Colonic mucosa (tissue), 4 donors: ENCODE results near the gene KRT1. TPM values are rescaled to one million over a fixed set of nuclear protein-coding genes. Genes with fewer than 3 reads are reported as not detected.

Experiments used
- DNase-seq: peaks from one replicate; pipeline ENCODE4 v3.0.0-alpha.2; 2020
- H3K27ac ChIP-seq: fragments of 200-600 bp; one replicate; pipeline ENCODE4 v1.8.0; 2021
- H3K27me3 ChIP-seq: fragments of 200-600 bp; one replicate; pipeline ENCODE4 v1.8.0; 2021
- H3K36me3 ChIP-seq: fragments of 200-600 bp; one replicate; pipeline ENCODE4 v1.8.0; 2021
- H3K4me1 ChIP-seq: fragments of 200-600 bp; one replicate; pipeline ENCODE4 v1.8.0; 2021; ENCODE audit warnings: mild to moderate bottlenecking
- H3K4me3 ChIP-seq: fragments of 200-600 bp; one replicate; pipeline ENCODE4 v1.8.0; 2021
- H3K9ac ChIP-seq, 2 donors: one replicate each; pipeline ENCODE4 v1.7.0; 2013; ENCODE audit warnings: control low read depth in 2 of 2, low read depth in 2 of 2, low read length in 2 of 2
- H3K9me3 ChIP-seq: fragments of 200-600 bp; one replicate; pipeline ENCODE4 v1.8.0; 2021
- CTCF ChIP-seq: fragments of 200-600 bp; IDR thresholded peaks from one replicate; pipeline ENCODE4 v1.8.0; 2022; ENCODE audit warnings: antibody characterized with exemption, mild to moderate bottlenecking
- intact Hi-C: fragments of 100-400 bp; cut with DNase I; formaldehyde crosslinking; loops from one replicate; pipeline ENCODE4 v1.14.1; 2022
- total RNA-seq, 2 donors: library from RNA; stranded (reverse); fragmentation: NEBNext Ultra II Directional in 1 of 2; extraction: Animal tissue kit (Norgen Biotek cat#: 25700) in 1 of 2; gene quantifications; one replicate each; pipeline ENCODE4 v1.2.1, GENCODE V29; 2021
- donor health status: healthy.
- donor health status: DM: no; HTN: no; CAD: no.
- donor health status: DM: no; HTN: no; CAD: no.

The KRT1 gene
- total RNA-seq, 2 donors from 2014 or later, result 1.2 TPM; not detected in 1

- H3K4me3 ChIP-seq, result no peak overlapping the region
- H3K4me1 ChIP-seq, result no peaks in the 10 kb centered on the region
- TF ChIP-seq CTCF, result no peak
- no peak overlapping the region for H3K27ac ChIP-seq
- no peaks in the 10 kb centered on the region for H3K9me3 ChIP-seq
- DNase-seq, result no peak
- H3K27me3 ChIP-seq, result no peaks in the 10 kb centered on the region
- H3K9ac ChIP-seq, result no peak overlapping the region
- intact Hi-C loops, result loop anchor here (10.0 kb wide), 1 partner anchor 189 kb away; no protein-coding TSS in a partner anchor
- H3K36me3 ChIP-seq, result no peaks in the 10 kb centered on the region
These were observed 4.0 kb downstream of the KRT1 start for GRCh38 chr12:52676163-52676562.

- TF ChIP-seq CTCF, result no peak
- no peak for DNase-seq
These were observed 4.9 kb downstream of the KRT1 start for GRCh38 chr12:52675301-52675701.

GRCh38 chr12:52674433-52674775 lies 5.8 kb downstream of the KRT1 start:
- no peak overlapping the region for H3K27ac ChIP-seq
- intact Hi-C loops, result loop anchor here (10.0 kb wide), 1 partner anchor 190 kb away; no protein-coding TSS in a partner anchor

More at GRCh38 chr12:52675301-52675701, 4.9 kb downstream of the KRT1 start:
- H3K9me3 ChIP-seq, result no peaks in the 10 kb centered on the region
- H3K4me3 ChIP-seq, result no peak overlapping the region
- no peak overlapping the region for H3K27ac ChIP-seq
- intact Hi-C loops, result loop anchor here (10.0 kb wide), 1 partner anchor 190 kb away; no protein-coding TSS in a partner anchor
- no peaks in the 10 kb centered on the region for H3K27me3 ChIP-seq
- H3K9ac ChIP-seq, result no peak overlapping the region
- H3K4me1 ChIP-seq, result no peaks in the 10 kb centered on the region
- H3K36me3 ChIP-seq, result no peaks in the 10 kb centered on the region

GRCh38 chr12:52673713-52674432 lies 6.3 kb downstream of the KRT1 start:
- Histone ChIP-seq H3K9ac (no peak overlapping the region), H3K4me3 (no peak overlapping the region), H3K27ac (no peak overlapping the region), H3K4me1 (no peaks in the 10 kb centered on the region), H3K27me3 (no peaks in the 10 kb centered on the region), H3K36me3 (no peaks in the 10 kb centered on the region), H3K9me3 (no peaks in the 10 kb centered on the region)
- no peak for DNase-seq
- intact Hi-C loops, result loop anchor here (10.0 kb wide), 1 partner anchor 191 kb away; no protein-coding TSS in a partner anchor
- TF ChIP-seq CTCF, result no peak

More at GRCh38 chr12:52674433-52674775, 5.8 kb downstream of the KRT1 start:
- no peak for DNase-seq
- Histone ChIP-seq H3K4me3 (no peak overlapping the region), H3K9ac (no peak overlapping the region), H3K4me1 (no peaks in the 10 kb centered on the region), H3K9me3 (no peaks in the 10 kb centered on the region), H3K36me3 (no peaks in the 10 kb centered on the region), H3K27me3 (no peaks in the 10 kb centered on the region)
- TF ChIP-seq CTCF, result no peak

GRCh38 chr12:52673217-52673616 lies 7.0 kb downstream of the KRT1 start:
- H3K4me3 ChIP-seq, result no peak overlapping the region
- H3K27ac ChIP-seq, result no peak overlapping the region
- no peak for DNase-seq
- no peak overlapping the region for H3K9ac ChIP-seq
- H3K4me1 ChIP-seq, result no peaks in the 10 kb centered on the region
- no peaks in the 10 kb centered on the region for H3K27me3 ChIP-seq
- H3K9me3 ChIP-seq, result no peaks in the 10 kb centered on the region
- no peak for TF ChIP-seq CTCF
- intact Hi-C loops, result loop anchor here (10.0 kb wide), 1 partner anchor 192 kb away; no protein-coding TSS in a partner anchor
- no peaks in the 10 kb centered on the region for H3K36me3 ChIP-seq
